Fibroblast of skin of abdomen (primary cell): ENCODE measurements around the gene FAM210B.
"Not testable (repeated sequence)": the region's sequence is repeated elsewhere in the genome, so short reads cannot be mapped to it uniquely, and the experiment has no call there.

Experiments
- DNase-seq: peaks from one replicate; pipeline ENCODE4 v3.0.0-alpha.2; 2013

FAM210B gene

DNA sequence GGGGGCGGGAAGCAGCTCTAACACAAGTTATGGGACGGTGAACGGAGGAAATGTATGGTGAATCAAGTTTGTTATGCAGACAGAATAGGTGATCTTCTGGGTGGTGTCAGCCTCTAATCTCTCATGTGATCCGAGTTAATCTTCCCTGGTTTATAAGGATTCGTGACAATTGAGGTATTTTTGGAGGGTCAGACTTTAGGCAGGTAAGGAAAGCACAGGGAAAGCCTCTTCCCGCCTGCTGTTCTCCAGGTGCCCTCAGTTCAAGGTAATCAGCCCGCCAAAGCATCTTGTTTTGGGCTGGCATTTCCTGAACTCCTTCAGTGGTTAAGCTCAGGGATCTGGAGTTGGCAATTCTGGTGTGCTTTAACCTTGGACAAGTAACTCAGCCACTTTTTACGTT lies 34.9 kb downstream of the FAM210B start:
- no peak for DNase-seq

DNA sequence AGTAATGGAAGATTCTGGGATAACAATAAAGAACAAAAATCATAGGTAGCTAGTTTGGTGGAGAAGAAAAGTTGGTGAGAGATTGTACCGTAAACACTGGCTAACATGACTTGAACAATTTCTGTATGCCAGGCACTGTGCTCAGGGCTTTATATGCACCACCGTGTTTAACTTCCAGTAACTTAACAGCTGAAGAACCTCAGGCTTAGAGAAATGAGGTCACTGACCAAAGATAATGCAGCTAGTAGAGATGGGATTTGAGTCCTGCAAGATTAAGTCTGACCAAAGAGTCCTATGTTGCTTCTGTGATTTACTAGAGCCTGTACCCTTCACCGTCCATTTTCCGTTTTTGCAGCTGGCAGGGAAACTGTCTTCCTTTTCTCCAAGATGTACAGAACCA lies 36.4 kb downstream of the FAM210B start:
- DNase-seq, result no peak

DNA sequence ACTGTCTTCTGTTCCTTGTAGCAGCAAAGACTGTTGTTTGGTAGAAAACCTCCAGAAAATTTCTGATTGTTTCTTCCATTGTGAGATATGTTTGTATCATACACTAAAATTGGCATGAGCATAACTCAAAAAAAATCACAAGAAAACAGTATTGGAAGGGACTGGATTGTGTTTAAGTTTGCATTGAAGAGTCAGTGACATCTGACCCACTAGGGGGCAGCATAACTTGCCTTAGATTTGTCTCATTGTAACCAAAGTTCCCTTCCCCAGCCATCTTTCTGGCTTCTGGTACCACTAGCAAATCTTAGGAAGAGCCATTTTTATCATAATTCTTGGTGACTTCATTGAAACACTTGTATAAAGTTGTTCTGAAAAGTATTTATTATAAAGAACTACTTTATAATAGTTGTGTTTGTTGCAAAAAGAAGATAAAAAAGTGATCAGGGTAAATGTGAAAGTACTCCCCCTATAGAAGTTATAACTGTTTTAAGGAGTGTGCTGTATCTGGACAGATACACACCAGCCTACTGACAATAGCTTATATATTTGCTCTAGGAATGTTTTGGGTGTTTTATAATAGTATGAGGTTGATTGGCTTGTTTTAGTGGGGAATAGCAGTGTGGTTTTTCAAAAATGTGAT lies 41.3 kb downstream of the FAM210B start:
- DNase-seq, result peak; percentile 67

DNA sequence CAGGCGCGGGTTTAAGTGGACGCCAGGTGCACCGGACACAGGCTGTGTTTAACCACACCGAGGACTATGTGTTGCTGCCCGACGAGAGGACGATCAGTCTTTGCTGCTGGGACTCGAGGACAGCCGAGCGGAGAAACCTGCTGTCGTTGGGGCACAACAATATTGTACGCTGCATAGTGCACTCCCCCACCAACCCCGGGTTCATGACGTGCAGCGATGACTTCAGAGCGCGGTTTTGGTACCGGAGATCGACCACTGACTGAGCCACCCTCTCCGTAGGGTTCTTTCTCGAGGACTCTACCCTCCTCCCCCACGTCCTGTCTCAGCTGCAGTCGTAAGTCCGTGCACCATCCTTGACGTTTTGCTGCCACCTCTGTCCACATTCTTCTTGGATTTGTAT lies 44.7 kb downstream of the FAM210B start:
- DNase-seq, result no peak

DNA sequence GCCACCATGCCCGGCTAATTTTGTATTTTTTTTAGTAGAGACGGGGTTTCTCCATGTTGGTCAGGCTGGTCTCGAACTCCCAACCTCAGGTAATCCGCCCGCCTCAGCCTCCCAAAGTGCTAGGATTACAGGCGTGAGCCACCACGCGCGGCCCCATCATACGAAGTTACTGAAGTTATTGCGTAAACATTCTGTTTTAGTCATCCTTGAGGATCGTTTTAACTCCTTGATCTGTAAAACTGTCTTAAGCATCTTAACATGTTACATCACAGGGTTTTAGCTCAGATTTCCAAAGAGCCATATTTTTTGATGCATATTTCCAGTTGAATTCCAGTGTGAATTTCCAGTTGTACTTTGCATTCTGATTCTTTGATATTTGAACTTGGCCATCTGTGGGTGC lies 46.6 kb downstream of the FAM210B start:
- DNase-seq, result not testable (repeated sequence)

DNA sequence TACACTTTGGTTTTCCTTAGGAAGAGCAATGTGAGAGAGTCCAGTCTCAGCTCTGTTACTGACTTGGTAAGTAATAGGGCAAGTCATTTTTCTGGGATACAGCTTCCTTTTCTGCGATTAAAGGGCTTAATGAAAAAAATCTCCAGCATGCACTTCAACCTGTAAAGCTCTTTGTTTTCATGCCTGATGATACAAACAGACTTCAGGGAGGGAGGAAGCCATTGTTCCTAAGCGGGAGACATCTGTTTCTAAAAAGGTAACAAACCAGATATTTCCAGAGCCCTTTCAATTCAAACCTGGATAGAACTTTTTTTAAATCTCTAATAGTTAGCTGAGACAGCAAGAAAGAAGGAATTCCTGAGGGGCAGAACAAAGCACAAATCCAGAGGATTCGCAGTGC lies 48.1 kb downstream of the FAM210B start:
- no peak for DNase-seq

DNA sequence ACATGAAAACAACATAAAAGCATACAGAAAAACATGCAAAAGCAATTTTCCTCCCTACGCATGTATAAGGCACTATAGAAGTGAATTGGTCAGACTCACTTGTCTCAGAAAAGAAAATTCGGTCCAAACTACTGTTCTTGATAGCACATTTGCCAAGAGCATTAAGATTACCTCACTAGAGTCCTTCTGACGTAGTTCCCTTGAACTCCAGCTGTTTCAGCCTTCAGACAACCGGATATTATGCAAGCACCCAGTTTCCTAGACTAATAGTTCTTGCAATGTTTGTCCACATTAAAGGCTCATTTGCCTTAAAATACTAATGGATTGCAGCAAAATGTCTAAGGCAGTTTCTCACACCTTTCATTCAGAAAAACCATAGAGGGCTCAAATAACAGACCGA lies 50.7 kb downstream of the FAM210B start:
- no peak for DNase-seq

DNA sequence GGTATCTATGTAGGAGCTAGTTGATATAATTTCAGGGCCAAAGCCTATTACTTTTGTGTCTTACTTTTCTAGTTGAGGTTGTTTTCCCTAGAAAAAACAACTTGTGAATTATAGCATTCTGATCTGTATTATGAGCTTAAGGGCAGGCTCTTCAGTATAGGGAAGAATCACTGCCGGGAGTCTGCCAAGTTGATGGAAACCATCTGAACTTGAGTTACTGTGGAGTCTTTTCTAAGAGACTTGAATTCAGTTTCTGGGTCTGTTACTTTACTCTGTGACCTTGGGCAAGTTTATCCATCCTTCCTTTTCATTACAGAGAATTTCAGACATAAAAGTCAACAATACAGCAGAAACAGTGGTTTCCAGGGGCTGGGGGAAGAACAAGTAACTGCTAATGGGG lies 51.2 kb downstream of the FAM210B start:
- no peak for DNase-seq

DNA sequence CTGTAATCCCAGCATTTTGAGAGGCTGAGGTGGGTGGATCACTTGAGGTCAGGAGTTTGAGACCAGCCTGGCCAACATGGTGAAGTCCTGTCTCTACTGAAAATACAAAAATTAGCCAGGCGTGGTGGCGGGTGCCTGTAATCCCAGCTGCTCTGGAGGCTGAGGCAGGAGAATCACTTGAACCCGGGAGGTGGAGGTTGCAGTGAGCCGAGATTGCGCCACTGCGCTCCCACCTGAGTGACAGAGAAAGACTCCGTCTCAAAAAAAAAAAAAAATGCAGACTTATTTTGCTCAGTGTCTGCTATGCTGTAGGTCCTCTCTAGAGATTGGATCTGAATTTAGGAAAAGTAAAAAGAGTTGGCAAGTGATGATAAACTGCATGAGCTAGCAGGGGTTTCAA lies 52.5 kb downstream of the FAM210B start:
- not testable (repeated sequence) for DNase-seq

DNA sequence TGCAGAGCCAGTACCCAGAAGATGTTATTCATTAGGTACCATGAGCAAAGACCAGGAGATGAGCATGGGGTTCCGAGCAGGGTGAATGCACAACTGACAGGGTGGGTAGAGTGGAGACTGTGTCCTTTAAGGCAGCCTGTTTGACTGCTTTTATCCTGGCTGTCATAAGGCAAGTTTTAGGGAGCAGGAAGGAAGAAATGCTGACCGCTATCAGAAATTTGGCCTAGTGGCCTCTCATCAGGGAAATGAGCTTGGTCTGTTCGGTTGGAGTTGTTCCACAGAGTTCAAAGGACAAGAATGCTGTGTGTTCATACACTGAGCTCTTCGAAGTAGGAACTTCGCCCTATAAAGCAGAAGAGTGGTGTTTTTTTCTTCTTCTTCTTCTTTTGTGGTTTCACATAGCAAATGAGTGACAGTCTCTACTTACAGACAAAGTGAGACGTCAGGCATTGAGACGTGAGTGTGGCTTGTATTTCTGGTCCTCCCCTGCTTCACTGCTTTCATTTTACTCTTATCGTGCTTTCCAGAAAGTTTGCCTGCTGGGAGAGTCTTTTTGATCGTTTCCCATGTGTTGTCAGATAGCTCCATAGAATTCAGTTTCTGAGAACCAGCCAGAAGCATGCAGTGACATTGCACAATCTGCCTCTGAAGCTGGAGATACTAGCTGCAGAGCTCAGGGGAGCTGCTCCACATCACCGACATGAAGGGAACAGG lies 53.1 kb downstream of the FAM210B start, which contains the start of gene CASS4:
CASS4 (plus strand) TSS at position 502 of the 714 bp plus-strand sequence; CDS start at position 701, 199 bp downstream.
- DNase-seq, result peak; percentile 43

DNA sequence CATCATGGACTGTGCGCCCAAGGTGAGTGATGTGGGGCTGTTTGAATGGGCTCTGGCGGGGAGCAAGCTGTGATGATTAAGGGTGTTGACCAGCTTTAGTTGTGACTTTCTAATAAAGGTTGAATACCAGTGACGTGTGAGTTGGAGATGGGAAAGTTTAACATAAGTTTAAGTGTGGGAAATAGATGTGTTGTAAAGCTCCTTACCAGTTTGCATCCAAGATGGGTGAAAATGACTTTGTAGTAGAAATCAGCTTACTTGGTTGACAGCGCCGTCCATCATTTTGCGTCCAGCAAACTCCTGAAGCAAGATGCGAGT lies 53.7 kb downstream of the FAM210B start:
- no peak for DNase-seq

DNA sequence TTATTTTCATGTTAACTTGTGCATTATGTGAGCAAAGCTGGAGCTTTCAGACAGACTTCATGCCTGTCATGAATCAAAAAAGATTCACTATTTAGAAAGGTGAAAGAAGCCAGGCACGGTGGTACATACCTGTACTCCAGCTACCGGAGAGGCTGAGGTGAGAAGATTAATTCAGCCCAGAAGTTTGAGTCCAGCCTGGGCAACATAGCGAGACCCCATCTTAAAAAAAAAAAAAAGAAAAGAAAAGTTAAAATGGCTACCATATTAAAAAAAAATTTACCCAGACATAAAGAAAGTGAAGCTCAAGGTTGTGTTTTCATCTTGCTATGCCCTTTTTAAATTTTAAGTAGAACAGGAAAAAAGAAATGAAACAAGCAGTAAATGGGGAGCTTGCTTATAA lies 54.2 kb downstream of the FAM210B start:
- no peak for DNase-seq

DNA sequence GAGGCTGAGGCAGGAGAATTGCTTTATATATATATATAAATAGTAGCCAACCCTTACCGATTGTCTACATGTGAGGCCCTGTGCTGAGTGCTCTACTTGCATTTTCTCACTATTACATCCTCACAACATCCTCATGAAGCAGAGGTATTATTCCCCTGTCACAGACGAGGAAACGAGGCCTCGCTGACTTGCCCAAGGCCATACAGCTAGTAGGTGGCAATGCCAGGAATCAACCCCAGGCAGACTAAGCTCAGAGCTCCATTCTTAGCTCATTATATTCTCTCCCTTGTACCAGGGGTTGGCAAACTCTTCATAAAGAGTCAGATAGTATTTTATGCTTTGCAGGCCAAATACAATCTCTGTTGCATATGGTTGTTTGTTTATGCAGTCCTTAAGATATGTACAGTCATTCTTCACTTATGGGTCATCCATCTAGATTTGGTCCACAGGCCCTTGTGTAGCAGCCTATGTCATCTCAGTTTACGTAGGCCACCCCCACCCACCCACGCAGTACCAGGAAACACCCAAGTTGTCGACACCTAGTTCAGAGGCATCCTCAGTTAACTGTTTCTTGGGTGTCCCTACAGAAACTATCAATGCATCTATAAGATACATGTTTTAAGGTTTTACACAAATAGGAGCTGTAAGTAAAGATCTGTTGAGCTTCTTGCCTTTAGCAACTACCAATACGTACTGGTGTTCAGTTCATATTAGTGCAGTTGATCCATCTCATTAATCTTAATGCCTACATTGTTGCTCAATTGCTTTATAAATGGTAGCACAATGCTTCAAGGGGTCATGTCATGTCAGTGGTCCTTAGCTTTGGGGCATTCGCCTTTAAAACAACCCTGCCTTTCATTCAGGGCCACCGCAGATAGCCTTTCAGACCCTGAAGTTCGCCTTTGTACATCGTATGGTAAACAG lies 56.3 kb downstream of the FAM210B start:
- DNase-seq, result peak; percentile 37

DNA sequence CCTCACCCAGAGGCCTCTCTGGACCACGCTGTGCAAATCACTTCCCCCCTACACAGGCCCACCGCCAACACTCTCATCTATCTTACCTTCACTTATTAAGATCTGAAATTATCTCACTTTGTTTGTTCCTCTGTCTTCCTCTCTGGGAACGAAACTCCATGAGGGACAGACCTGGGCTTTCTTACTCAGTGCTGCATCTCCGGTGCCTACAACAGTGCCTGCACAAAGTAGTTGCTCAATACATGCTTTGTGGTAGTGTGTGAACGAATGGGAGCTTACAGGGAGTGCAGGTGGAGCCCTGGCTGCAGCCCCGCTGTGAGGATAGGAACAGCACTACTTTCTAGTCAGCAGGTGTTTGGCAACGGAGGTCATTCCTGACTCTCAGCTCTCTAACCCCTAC lies 58.6 kb downstream of the FAM210B start:
- DNase-seq, result no peak

DNA sequence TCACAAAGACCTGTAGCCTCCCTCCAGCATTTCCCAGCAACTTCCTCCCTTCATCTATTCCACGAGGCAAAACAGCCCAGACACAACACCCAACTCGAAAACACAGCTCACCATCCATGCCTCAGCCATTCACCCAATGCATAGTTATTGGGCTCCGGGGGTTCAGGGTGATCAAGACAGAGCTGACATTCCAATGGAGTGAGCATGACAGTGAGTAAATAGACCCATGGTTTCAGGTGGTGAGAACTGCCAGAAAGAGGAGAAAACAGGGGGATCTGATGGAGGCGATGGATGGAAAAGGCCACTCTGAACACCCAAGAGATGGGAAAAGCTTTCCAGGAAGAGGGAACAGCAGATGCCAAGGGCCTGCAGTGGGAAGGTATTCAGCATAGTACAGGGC lies 59.1 kb downstream of the FAM210B start:
- DNase-seq, result peak; percentile 55
